Stimulated activated CD4-positive, alpha-beta T cell treated with anti-CD3 and anti-CD28 coated beads, Interleukin-4, amount 100 ng/mL, for 1 hour (primary cell): Measurements from ENCODE around the gene FREM1.
"Not testable (repeated sequence)": the region's sequence is repeated elsewhere in the genome, so short reads cannot be mapped to it uniquely, and the experiment has no call there.

Experiments
- DNase-seq: peaks from one replicate; pipeline ENCODE4 v3.0.0-alpha.2; 2020

Gene FREM1

GRCh38 chr9:14909961-14910805, at the start of gene FREM1:
FREM1 (minus strand) TSS chr9:14910428; CDS start chr9:14868977, 41,451 bp downstream.
- DNase-seq: no peak

GRCh38 chr9:14958989-14959388, 48.8 kb upstream of the FREM1 start:
- no peak for DNase-seq

GRCh38 chr9:14957109-14957508, 46.9 kb upstream of the FREM1 start:
- DNase-seq: no peak

GRCh38 chr9:14956208-14956607, 46.0 kb upstream of the FREM1 start:
- DNase-seq: no peak

GRCh38 chr9:14945351-14945750, 35.1 kb upstream of the FREM1 start:
- DNase-seq: no peak

GRCh38 chr9:14941501-14942405, 31.5 kb upstream of the FREM1 start:
- no peak for DNase-seq

- no peak for DNase-seq
Observed at GRCh38 chr9:14939378-14939777, 29.1 kb upstream of the FREM1 start.

GRCh38 chr9:14937216-14937615, 27.0 kb upstream of the FREM1 start:
- DNase-seq: no peak

- DNase-seq: no peak
Observed at GRCh38 chr9:14936491-14936890, 26.3 kb upstream of the FREM1 start.

GRCh38 chr9:14935964-14936363, 25.7 kb upstream of the FREM1 start:
- no peak for DNase-seq

GRCh38 chr9:14935106-14935751, 25.0 kb upstream of the FREM1 start:
- DNase-seq: no peak

- DNase-seq: no peak
Observed at GRCh38 chr9:14932641-14933040, 22.4 kb upstream of the FREM1 start.

GRCh38 chr9:14932231-14932630, 22.0 kb upstream of the FREM1 start:
- DNase-seq: no peak

- DNase-seq: no peak
Observed at GRCh38 chr9:14926941-14927624, 16.9 kb upstream of the FREM1 start.

GRCh38 chr9:14924230-14925219, 14.3 kb upstream of the FREM1 start:
- DNase-seq: no peak

GRCh38 chr9:14923701-14924100, 13.5 kb upstream of the FREM1 start:
- no peak for DNase-seq

GRCh38 chr9:14920805-14921204, 10.6 kb upstream of the FREM1 start:
- DNase-seq: not testable (repeated sequence)

GRCh38 chr9:14913366-14913765, 3.1 kb upstream of the FREM1 start:
- DNase-seq: no peak

GRCh38 chr9:14912859-14913258, 2.6 kb upstream of the FREM1 start:
- DNase-seq: no peak

- no peak for DNase-seq
Observed at GRCh38 chr9:14911046-14911445, 818 bp upstream of the FREM1 start.

- no peak for DNase-seq
Observed at GRCh38 chr9:14909601-14909960, 647 bp downstream of the FREM1 start.

- DNase-seq: no peak
Observed at GRCh38 chr9:14909181-14909580, 1.0 kb downstream of the FREM1 start.
